Right lobe of liver (tissue), 6 donors: ENCODE results near the gene DCP1A. TPM values are rescaled to one million over a fixed set of nuclear protein-coding genes. Genes with fewer than 3 reads are reported as not detected.
A peak's percentile ranks its signal among the peaks of the same experiment; 100 is the strongest.

Experiments
- ATAC-seq, 4 donors: fragments of 200-7000 bp; cut with Tn5 transposase; one replicate each; pipeline ENCODE4 v1.9.1; 2020; ENCODE audit warnings: mild to moderate bottlenecking in 4 of 4, moderate library complexity in 4 of 4
- DNase-seq, 3 donors: peaks; one replicate each; pipeline ENCODE4 v3.0.0-alpha.2; 2020
- H3K27ac ChIP-seq, 3 donors: fragments of 200-600 bp; one replicate each; pipeline ENCODE4 v1.8.0; 2022
- H3K27me3 ChIP-seq, 2 donors: fragments of 200-600 bp; one replicate each; pipeline ENCODE4 v1.8.0; 2022
- H3K36me3 ChIP-seq, 4 donors: fragments of 200-600 bp; sonication (generic) in 1 of 4; one replicate each; pipeline versions ENCODE4 v1.5.1 to v1.8.0; 2017 to 2022; ENCODE audit warnings: control low read depth in 1 of 4
- H3K4me1 ChIP-seq, 4 donors: fragments of 200-600 bp; sonication (generic) in 1 of 4; one replicate each; pipeline versions ENCODE4 v1.5.1 to v1.8.0; 2017 to 2022; ENCODE audit warnings: control low read depth in 1 of 4
- H3K4me3 ChIP-seq, 3 donors: fragments of 200-600 bp; one replicate each; pipeline ENCODE4 v1.8.0; 2022
- H3K9me3 ChIP-seq, 4 donors: fragments of 200-600 bp; sonication (generic) in 1 of 4; one replicate each; pipeline versions ENCODE4 v1.5.1 to v1.8.0; 2017 to 2022; ENCODE audit warnings: control low read depth in 1 of 4
- CTCF ChIP-seq, 4 donors: fragments of 200-600 bp in 3 of 4; fragments of 450-650 bp in 1 of 4; IDR thresholded peaks; one replicate each; pipeline versions ENCODE4 v1.5.1 to v1.8.0; 2016 to 2022; ENCODE audit warnings: antibody characterized with exemption in 4 of 4, mild to moderate bottlenecking in 2 of 4
- POLR2A ChIP-seq: fragments of 450-650 bp; IDR thresholded peaks from one replicate; pipeline ENCODE4 v1.6.1; 2017; ENCODE audit warnings: antibody characterized with exemption, mild to moderate bottlenecking
- WGBS: methylation state at CpG from one replicate; pipeline ENCODE4 v1.1.6; 2018; ENCODE audit warnings: low coverage, low lambda C conversion rate; ENCODE audit not compliant: insufficient coverage; ENCODE audit errors: missing lambda C conversion rate; 5-methylcytosine and 5-hydroxymethylcytosine counted together
- intact Hi-C, 2 donors: fragments of 100-400 bp; cut with DNase I; formaldehyde crosslinking; loops; one replicate each; pipeline versions ENCODE4 v1.11.2 to v1.14.1; 2022
- total RNA-seq, 6 experiments: library from RNA; depleted of rRNA in 2 of 6; stranded (reverse); fragments of >200 nt in 2 of 6; fragmentation: NEBNext Ultra II Directional in 3 of 6; extraction: Animal tissue kit (Norgen Biotek cat#: 25700) in 3 of 6; gene quantifications; one replicate each; pipeline versions ENCODE4 v1.1.0 to v1.2.4, GENCODE V29; 2016 to 2023
- donor health status: DM: no; HTN: yes; CAD: no.
- donor health status: DM: no; HTN: no; CAD: no.
- donor health status: DM: no; HTN: no; CAD: no.
- donor health status: DM: no; HTN: yes; CAD: no.
- donor health status: DM: no; HTN: yes; CAD: no.

The DCP1A gene
- total RNA-seq, 6 experiments from 2014 or later, result 5.7 to 12.1 (median 7.1) TPM

GRCh38 chr3:53242155-53242554 is 105.2 kb downstream of the DCP1A start:
- ATAC-seq (no peak), DNase-seq (no peak)
- H3K36me3 ChIP-seq, result peaks cover 0 to 27% (median 9%) of the 10 kb centered on the region in 4 donors
- H3K4me3 ChIP-seq, result no peak overlapping the region
- no peaks in the 10 kb centered on the region for H3K9me3 ChIP-seq
- WGBS, result 82% methylated on average over 5 of the region's 7 CpGs
- H3K27me3 ChIP-seq, result no peaks in the 10 kb centered on the region
- no peak overlapping the region for H3K27ac ChIP-seq
- intact Hi-C loops, result no loop called here
- TF ChIP-seq POLR2A (no peak), CTCF (IDR thresholded peaks at IDR 0.05) (no peak)
- H3K4me1 ChIP-seq, result peaks cover 0 to 43% (median 8%) of the 10 kb centered on the region in 4 donors

- WGBS, result 65% methylated on average over 6 of the region's 28 CpGs
- Histone ChIP-seq H3K36me3 (peaks cover 0 to 27% (median 9%) of the 10 kb centered on the region in 4 donors), H3K4me1 (peaks cover 0 to 52% (median 13%) of the 10 kb centered on the region in 4 donors), H3K27ac (no peak overlapping the region), H3K4me3 (no peak overlapping the region), H3K27me3 (no peaks in the 10 kb centered on the region), H3K9me3 (no peaks in the 10 kb centered on the region)
- DNase-seq (no peak), ATAC-seq (no peak)
- TF ChIP-seq POLR2A (no peak), CTCF (IDR thresholded peaks at IDR 0.05) (no peak)
- intact Hi-C loops, result no loop called here
These were observed 106.1 kb downstream of the DCP1A start for GRCh38 chr3:53240989-53241972.

GRCh38 chr3:53239800-53240199 is 107.5 kb downstream of the DCP1A start:
- TF ChIP-seq CTCF (IDR thresholded peaks at IDR 0.05) (no peak), POLR2A (no peak)
- intact Hi-C loops, result no loop called here
- Histone ChIP-seq H3K4me1 (peaks cover 0 to 60% (median 18%) of the 10 kb centered on the region in 4 donors), H3K9me3 (no peaks in the 10 kb centered on the region), H3K27ac (peak overlapping the region in 1 of 3 donors; percentile 37), H3K4me3 (no peak overlapping the region), H3K36me3 (peaks cover 0 to 33% (median 9%) of the 10 kb centered on the region in 4 donors), H3K27me3 (no peaks in the 10 kb centered on the region)
- DNase-seq (no peak), ATAC-seq (no peak)
- WGBS, result 78% methylated on average over 3 of the region's 5 CpGs

- no peaks in the 10 kb centered on the region for H3K9me3 ChIP-seq
- H3K27ac ChIP-seq, result peak overlapping the region; percentile 31 to 67 (median 60)
- no CpG with 5 or more reads among the region's 4 CpGs for WGBS
- intact Hi-C loops, result no loop called here
- peaks cover 0 to 57% (median 18%) of the 10 kb centered on the region in 4 donors for H3K4me1 ChIP-seq
- TF ChIP-seq CTCF (IDR thresholded peaks at IDR 0.05), result no peak
- TF ChIP-seq POLR2A, result no peak
- ATAC-seq (no peak), DNase-seq (no peak)
- H3K27me3 ChIP-seq, result no peaks in the 10 kb centered on the region
- H3K4me3 ChIP-seq, result no peak overlapping the region
- H3K36me3 ChIP-seq, result peaks cover 0 to 42% (median 10%) of the 10 kb centered on the region in 4 donors
These were observed 108.5 kb downstream of the DCP1A start for GRCh38 chr3:53238886-53239285.
